ENCODE data around the gene MEGF6.

Gene MEGF6

GRCh38 chr1:3611170-3612019, at the start of gene MEGF6:
Gene MEGF6, minus strand, starts transcription at chr1:3611508. Its CDS starts 240 bp downstream, at chr1:3611268.
- DNase-seq, result peak; percentile 90

GRCh38 chr1:3660704-3661103, 49.4 kb upstream of the MEGF6 start:
- no peak for DNase-seq

GRCh38 chr1:3659093-3659492, 47.8 kb upstream of the MEGF6 start:
- no peak for DNase-seq

- no peak for DNase-seq
Measured at GRCh38 chr1:3658231-3658615, 46.9 kb upstream of the MEGF6 start.

- no peak for DNase-seq
Measured at GRCh38 chr1:3657578-3658230, 46.4 kb upstream of the MEGF6 start.

GRCh38 chr1:3657096-3657475, 45.8 kb upstream of the MEGF6 start:
- DNase-seq, result no peak

- DNase-seq, result no peak
Measured at GRCh38 chr1:3656450-3657095, 45.3 kb upstream of the MEGF6 start.

GRCh38 chr1:3654549-3655281, 43.4 kb upstream of the MEGF6 start:
- DNase-seq, result no peak

GRCh38 chr1:3653286-3653618, 41.9 kb upstream of the MEGF6 start:
- no peak for DNase-seq

GRCh38 chr1:3652548-3653285, 41.4 kb upstream of the MEGF6 start:
- no peak for DNase-seq

- DNase-seq, result no peak
Measured at GRCh38 chr1:3651930-3652547, 40.7 kb upstream of the MEGF6 start, which contains the start of gene TP73. Gene TP73, plus strand, starts transcription at chr1:3652516. Its CDS starts 29,850 bp downstream, at chr1:3682366.

GRCh38 chr1:3651026-3651929, 40.0 kb upstream of the MEGF6 start:
- DNase-seq, result no peak

GRCh38 chr1:3650248-3651025, 39.1 kb upstream of the MEGF6 start:
- DNase-seq, result no peak

GRCh38 chr1:3649342-3650247, 38.3 kb upstream of the MEGF6 start, which contains the start of gene WRAP73:
Gene WRAP73, minus strand, starts transcription at chr1:3650103. Its CDS starts 104 bp downstream, at chr1:3649999.
- peak; percentile 93 for DNase-seq

GRCh38 chr1:3646596-3646995, 35.3 kb upstream of the MEGF6 start:
- no peak for DNase-seq

GRCh38 chr1:3645666-3646355, 34.5 kb upstream of the MEGF6 start:
- DNase-seq, result no peak

- no peak for DNase-seq
Measured at GRCh38 chr1:3645247-3645646, 33.9 kb upstream of the MEGF6 start.

GRCh38 chr1:3644273-3644672, 33.0 kb upstream of the MEGF6 start:
- no peak for DNase-seq
